Sigmoid colon (tissue), 4 donors: ENCODE results near the gene PATJ.

Source experiments
- EP300 ChIP-seq, 4 donors: sonication (generic); formaldehyde crosslinking; IDR thresholded peaks; one replicate each; pipeline ENCODE4 v1.6.1; 2017; ENCODE audit warnings: antibody characterized with exemption in 4 of 4
- TF ChIP-seq, protein P1 (sequence below), 4 experiments: fragments of 450-650 bp in 3 of 4; fragments of 200-600 bp in 1 of 4; IDR thresholded peaks; one replicate each; pipeline ENCODE4 v1.5.1; 2016 to 2019; ENCODE audit warnings: antibody characterized with exemption in 4 of 4, mild to moderate bottlenecking in 3 of 4, moderate library complexity in 2 of 4

DNA sequence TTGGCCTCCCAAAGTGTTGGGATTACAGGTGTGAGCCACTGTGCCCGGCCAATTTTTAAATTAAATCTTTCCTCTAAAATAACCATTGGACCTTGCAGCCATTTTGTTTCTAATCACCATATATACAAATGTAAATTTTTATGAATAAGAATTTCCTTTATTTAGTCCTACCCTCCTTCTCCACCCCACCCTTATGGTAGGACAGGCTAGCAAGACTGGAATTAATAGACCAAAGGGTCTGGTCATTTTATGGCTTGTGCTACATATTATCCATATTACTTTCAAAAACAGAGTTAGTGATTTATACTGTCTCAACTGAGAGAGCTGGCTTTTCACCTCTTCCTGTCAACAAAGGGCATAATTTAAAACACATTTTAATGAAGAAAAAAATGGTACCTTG is 478.9 kb downstream of the PATJ start:
- TF ChIP-seq, protein P1, sequence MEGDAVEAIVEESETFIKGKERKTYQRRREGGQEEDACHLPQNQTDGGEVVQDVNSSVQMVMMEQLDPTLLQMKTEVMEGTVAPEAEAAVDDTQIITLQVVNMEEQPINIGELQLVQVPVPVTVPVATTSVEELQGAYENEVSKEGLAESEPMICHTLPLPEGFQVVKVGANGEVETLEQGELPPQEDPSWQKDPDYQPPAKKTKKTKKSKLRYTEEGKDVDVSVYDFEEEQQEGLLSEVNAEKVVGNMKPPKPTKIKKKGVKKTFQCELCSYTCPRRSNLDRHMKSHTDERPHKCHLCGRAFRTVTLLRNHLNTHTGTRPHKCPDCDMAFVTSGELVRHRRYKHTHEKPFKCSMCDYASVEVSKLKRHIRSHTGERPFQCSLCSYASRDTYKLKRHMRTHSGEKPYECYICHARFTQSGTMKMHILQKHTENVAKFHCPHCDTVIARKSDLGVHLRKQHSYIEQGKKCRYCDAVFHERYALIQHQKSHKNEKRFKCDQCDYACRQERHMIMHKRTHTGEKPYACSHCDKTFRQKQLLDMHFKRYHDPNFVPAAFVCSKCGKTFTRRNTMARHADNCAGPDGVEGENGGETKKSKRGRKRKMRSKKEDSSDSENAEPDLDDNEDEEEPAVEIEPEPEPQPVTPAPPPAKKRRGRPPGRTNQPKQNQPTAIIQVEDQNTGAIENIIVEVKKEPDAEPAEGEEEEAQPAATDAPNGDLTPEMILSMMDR (IDR thresholded peaks at IDR 0.05): no peak
- TF ChIP-seq EP300 (IDR thresholded peaks at IDR 0.05): no peak
